Heart left ventricle (tissue), 13 donors: ENCODE results near the gene RNF7.

Experiments used
- POLR2A ChIP-seq, 2 donors: fragments of 450-650 bp; IDR thresholded peaks; one replicate each; pipeline ENCODE4 v1.6.1; 2017; ENCODE audit warnings: antibody characterized with exemption in 2 of 2, mild to moderate bottlenecking in 2 of 2, moderate library complexity in 2 of 2
- TF ChIP-seq, protein P1 (sequence below), 12 donors: fragments of 200-600 bp; sonication (generic) in 4 of 12; IDR thresholded peaks; one replicate each; pipeline versions ENCODE4 v1.5.0 to v1.8.0; 2018 to 2022; ENCODE audit warnings: antibody characterized with exemption in 12 of 12, mild to moderate bottlenecking in 5 of 12
- donor health status: ischemic (EF 13 %, LVEDD 7.1; RV severe dilation, severe dysfunction).
- donor health status: DM: no; HTN: yes; CAD: no.
- donor health status: DM: no; HTN: no; CAD: no.
- donor health status: ischemic (EF 25% LVEDD 6.9; RV normal size, moderate dysfunction).
- donor health status: ischemic (EF 25% LVEDD 5.7; RV mildly dilated, moderate dysfunction).
- donor health status: ischemic (EF 35%, LVEDD 5.7; RV mildly dilated, moderate dysfunction).
- donor health status: nonischemic (EF 11% LVEDD 7.7; RV severe dilation, severe dysfunction).
- donor health status: DM: yes; HTN: yes; CAD: no.
- donor health status: PGD.
- donor health status: ischemic (EF 29% LVEDD 5.4; RV normal size, mild dysfunction).
- donor health status: nonischemic (EF 23%, LVEDD 6.1; RV moderate dilation, normal function).

DNA sequence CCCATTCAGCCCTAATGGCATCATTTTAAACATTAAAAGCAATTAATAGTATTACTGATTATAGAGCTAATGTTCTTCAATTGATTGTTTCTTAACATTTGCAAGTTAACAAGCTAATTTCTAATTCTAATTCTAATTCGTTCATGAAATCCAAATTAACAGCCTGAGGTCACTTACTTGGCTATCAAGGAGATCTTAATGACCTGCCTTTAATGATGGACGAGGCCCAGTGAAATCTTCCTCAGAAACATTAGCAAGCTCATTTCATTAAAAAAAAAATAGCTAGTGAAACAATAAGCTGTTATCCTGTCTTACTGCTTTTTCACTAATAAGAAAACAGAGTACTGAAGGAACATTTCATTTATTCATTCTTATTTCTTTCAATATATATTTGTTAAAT is 15.4 kb upstream of the RNF7 start:
- TF ChIP-seq, protein P1, sequence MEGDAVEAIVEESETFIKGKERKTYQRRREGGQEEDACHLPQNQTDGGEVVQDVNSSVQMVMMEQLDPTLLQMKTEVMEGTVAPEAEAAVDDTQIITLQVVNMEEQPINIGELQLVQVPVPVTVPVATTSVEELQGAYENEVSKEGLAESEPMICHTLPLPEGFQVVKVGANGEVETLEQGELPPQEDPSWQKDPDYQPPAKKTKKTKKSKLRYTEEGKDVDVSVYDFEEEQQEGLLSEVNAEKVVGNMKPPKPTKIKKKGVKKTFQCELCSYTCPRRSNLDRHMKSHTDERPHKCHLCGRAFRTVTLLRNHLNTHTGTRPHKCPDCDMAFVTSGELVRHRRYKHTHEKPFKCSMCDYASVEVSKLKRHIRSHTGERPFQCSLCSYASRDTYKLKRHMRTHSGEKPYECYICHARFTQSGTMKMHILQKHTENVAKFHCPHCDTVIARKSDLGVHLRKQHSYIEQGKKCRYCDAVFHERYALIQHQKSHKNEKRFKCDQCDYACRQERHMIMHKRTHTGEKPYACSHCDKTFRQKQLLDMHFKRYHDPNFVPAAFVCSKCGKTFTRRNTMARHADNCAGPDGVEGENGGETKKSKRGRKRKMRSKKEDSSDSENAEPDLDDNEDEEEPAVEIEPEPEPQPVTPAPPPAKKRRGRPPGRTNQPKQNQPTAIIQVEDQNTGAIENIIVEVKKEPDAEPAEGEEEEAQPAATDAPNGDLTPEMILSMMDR (IDR thresholded peaks at IDR 0.05) = no peak
- no peak for TF ChIP-seq POLR2A (IDR thresholded peaks at IDR 0.05)
